Measurements from ENCODE around the gene TTC16.

DNA sequence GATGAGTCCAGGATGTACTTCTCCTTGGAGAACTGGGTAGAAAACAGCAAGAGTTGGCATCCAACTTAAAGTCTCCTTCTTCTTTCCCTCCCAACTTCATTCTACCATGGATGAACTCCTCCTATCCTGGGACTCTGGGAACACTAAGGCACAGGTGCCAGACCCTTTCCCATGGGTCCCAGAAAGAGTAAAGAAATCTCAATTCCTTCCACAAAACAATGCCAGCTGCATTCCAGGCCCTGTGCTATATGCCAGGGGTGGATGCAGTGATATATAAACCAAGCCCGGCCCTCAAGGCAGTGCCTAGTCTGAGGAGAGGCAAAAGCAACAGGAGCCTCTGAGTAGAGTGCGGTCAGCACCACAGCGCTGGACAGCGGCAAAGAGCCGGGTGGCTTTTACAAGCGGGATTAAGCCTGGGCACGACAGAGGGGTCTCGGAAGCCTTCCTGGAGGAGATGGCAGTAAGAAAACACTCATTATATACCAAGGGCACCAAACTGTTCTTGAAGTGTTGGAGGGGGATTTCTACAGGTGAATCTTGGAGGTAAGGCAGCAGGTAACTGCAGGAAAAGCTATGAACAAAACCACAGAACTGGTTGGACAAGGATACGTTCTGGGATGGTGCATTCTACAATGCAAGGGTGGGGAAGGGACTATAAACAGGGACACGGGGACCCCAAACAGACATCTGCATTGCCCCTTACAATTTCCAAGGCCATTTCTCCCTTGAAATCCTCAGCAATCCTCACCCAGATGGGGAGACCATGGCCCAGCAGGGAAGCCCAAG, 35.6 kb downstream of the TTC16 start:
- TF ChIP-seq POLR2AphosphoS5 (IDR thresholded peaks at IDR 0.05; ENCODE audit: insufficient read depth, low read depth, low read length): no peak
- TF ChIP-seq, protein P1, sequence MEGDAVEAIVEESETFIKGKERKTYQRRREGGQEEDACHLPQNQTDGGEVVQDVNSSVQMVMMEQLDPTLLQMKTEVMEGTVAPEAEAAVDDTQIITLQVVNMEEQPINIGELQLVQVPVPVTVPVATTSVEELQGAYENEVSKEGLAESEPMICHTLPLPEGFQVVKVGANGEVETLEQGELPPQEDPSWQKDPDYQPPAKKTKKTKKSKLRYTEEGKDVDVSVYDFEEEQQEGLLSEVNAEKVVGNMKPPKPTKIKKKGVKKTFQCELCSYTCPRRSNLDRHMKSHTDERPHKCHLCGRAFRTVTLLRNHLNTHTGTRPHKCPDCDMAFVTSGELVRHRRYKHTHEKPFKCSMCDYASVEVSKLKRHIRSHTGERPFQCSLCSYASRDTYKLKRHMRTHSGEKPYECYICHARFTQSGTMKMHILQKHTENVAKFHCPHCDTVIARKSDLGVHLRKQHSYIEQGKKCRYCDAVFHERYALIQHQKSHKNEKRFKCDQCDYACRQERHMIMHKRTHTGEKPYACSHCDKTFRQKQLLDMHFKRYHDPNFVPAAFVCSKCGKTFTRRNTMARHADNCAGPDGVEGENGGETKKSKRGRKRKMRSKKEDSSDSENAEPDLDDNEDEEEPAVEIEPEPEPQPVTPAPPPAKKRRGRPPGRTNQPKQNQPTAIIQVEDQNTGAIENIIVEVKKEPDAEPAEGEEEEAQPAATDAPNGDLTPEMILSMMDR (IDR thresholded peaks at IDR 0.05; ENCODE audit: extremely low read depth in 1 of 2, insufficient read depth in 1 of 2, low read depth in 1 of 2, low read length in 2 of 2): no peak
- TF ChIP-seq EZH2 (IDR thresholded peaks at IDR 0.05; ENCODE audit: borderline replicate concordance, low read depth, low read length, severe bottlenecking): no peak
- peak; percentile 34 for TF ChIP-seq POLR2A (IDR thresholded peaks at IDR 0.05; ENCODE audit: low read depth, low read length)
- no peak for TF ChIP-seq MYC (IDR thresholded peaks at IDR 0.05; ENCODE audit: low read depth, low read length)
- no peak for TF ChIP-seq GATA2 (IDR thresholded peaks at IDR 0.05; ENCODE audit: insufficient read depth, insufficient read length, low read depth, low read length)
- no peak for TF ChIP-seq FOS (IDR thresholded peaks at IDR 0.05; ENCODE audit: borderline replicate concordance, insufficient read depth, low read length)
